ENCODE results near the gene TRDN.
"Not testable (repeated sequence)": the region's sequence is repeated elsewhere in the genome, so short reads cannot be mapped to it uniquely, and the experiment has no call there.

Gene TRDN

GRCh38 chr6:123462152-123462551, 174.6 kb downstream of the TRDN start:
- no peak overlapping the region for H2AFZ ChIP-seq (ENCODE audit: low read depth, low read length)
- no peaks in the 10 kb centered on the region for H4K20me1 ChIP-seq (ENCODE audit: insufficient read depth, low read length)
- no peaks in the 10 kb centered on the region for H3K79me2 ChIP-seq (ENCODE audit: insufficient read depth, low read length)
- ATAC-seq (ENCODE audit: insufficient read depth, low read depth) (no peak), DNase-seq (no peak)
- H3K4me3 ChIP-seq (ENCODE audit: low read depth in 1 of 2, low read length in 2 of 2): no peak overlapping the region
- H3K27ac ChIP-seq (ENCODE audit: low read length): no peak overlapping the region
- TF ChIP-seq CTCF (IDR thresholded peaks at IDR 0.05; ENCODE audit: borderline replicate concordance, extremely low read depth, low read length, poor library complexity, severe bottlenecking) (no peak), EZH2 (IDR thresholded peaks at IDR 0.05; ENCODE audit: borderline replicate concordance, low read depth, low read length, severe bottlenecking) (no peak)
- H3K4me1 ChIP-seq (ENCODE audit: insufficient read depth, low read length): no peaks in the 10 kb centered on the region
- no peaks in the 10 kb centered on the region for H3K27me3 ChIP-seq (ENCODE audit: insufficient read depth, low read length, poor library complexity)
- H3K9me3 ChIP-seq (ENCODE audit: insufficient read depth, low read length, severe bottlenecking): no peaks in the 10 kb centered on the region
- H3K9ac ChIP-seq (ENCODE audit: low read depth, low read length): no peak overlapping the region
- H3K4me2 ChIP-seq (ENCODE audit: insufficient read depth, low read length): no peak overlapping the region
- H3K36me3 ChIP-seq (ENCODE audit: insufficient read depth, low read length): no peaks in the 10 kb centered on the region

GRCh38 chr6:123458218-123458617, 178.5 kb downstream of the TRDN start:
- Histone ChIP-seq H2AFZ (ENCODE audit: low read depth, low read length) (no peak overlapping the region), H3K9me3 (ENCODE audit: insufficient read depth, low read length, severe bottlenecking) (no peaks in the 10 kb centered on the region), H3K79me2 (ENCODE audit: insufficient read depth, low read length) (no peaks in the 10 kb centered on the region), H3K27ac (ENCODE audit: low read length) (no peak overlapping the region), H4K20me1 (ENCODE audit: insufficient read depth, low read length) (no peaks in the 10 kb centered on the region), H3K4me1 (ENCODE audit: insufficient read depth, low read length) (no peaks in the 10 kb centered on the region), H3K4me2 (ENCODE audit: insufficient read depth, low read length) (no peak overlapping the region), H3K36me3 (ENCODE audit: insufficient read depth, low read length) (no peaks in the 10 kb centered on the region), H3K27me3 (ENCODE audit: insufficient read depth, low read length, poor library complexity) (no peaks in the 10 kb centered on the region), H3K4me3 (ENCODE audit: low read depth in 1 of 2, low read length in 2 of 2) (no peak overlapping the region), H3K9ac (ENCODE audit: low read depth, low read length) (no peak overlapping the region)
- TF ChIP-seq CTCF (IDR thresholded peaks at IDR 0.05; ENCODE audit: borderline replicate concordance, extremely low read depth, low read length, poor library complexity, severe bottlenecking): no peak
- no peak for TF ChIP-seq EZH2 (IDR thresholded peaks at IDR 0.05; ENCODE audit: borderline replicate concordance, low read depth, low read length, severe bottlenecking)
- DNase-seq (no peak), ATAC-seq (ENCODE audit: insufficient read depth, low read depth) (no peak)

GRCh38 chr6:123456836-123457235, 179.9 kb downstream of the TRDN start:
- Histone ChIP-seq H3K79me2 (ENCODE audit: insufficient read depth, low read length) (no peaks in the 10 kb centered on the region), H3K36me3 (ENCODE audit: insufficient read depth, low read length) (no peaks in the 10 kb centered on the region), H3K9me3 (ENCODE audit: insufficient read depth, low read length, severe bottlenecking) (no peaks in the 10 kb centered on the region), H3K4me3 (ENCODE audit: low read depth in 1 of 2, low read length in 2 of 2) (no peak overlapping the region), H2AFZ (ENCODE audit: low read depth, low read length) (no peak overlapping the region), H4K20me1 (ENCODE audit: insufficient read depth, low read length) (no peaks in the 10 kb centered on the region), H3K4me1 (ENCODE audit: insufficient read depth, low read length) (no peaks in the 10 kb centered on the region), H3K27ac (ENCODE audit: low read length) (no peak overlapping the region), H3K9ac (ENCODE audit: low read depth, low read length) (no peak overlapping the region), H3K4me2 (ENCODE audit: insufficient read depth, low read length) (no peak overlapping the region), H3K27me3 (ENCODE audit: insufficient read depth, low read length, poor library complexity) (no peaks in the 10 kb centered on the region)
- ATAC-seq (ENCODE audit: insufficient read depth, low read depth) (no peak), DNase-seq (no peak)
- TF ChIP-seq CTCF (IDR thresholded peaks at IDR 0.05; ENCODE audit: borderline replicate concordance, extremely low read depth, low read length, poor library complexity, severe bottlenecking) (no peak), EZH2 (IDR thresholded peaks at IDR 0.05; ENCODE audit: borderline replicate concordance, low read depth, low read length, severe bottlenecking) (no peak)

GRCh38 chr6:123454448-123454847, 182.3 kb downstream of the TRDN start:
- H4K20me1 ChIP-seq (ENCODE audit: insufficient read depth, low read length): no peaks in the 10 kb centered on the region
- H2AFZ ChIP-seq (ENCODE audit: low read depth, low read length): no peak overlapping the region
- no peak overlapping the region for H3K27ac ChIP-seq (ENCODE audit: low read length)
- TF ChIP-seq CTCF (IDR thresholded peaks at IDR 0.05; ENCODE audit: borderline replicate concordance, extremely low read depth, low read length, poor library complexity, severe bottlenecking) (no peak), EZH2 (IDR thresholded peaks at IDR 0.05; ENCODE audit: borderline replicate concordance, low read depth, low read length, severe bottlenecking) (no peak)
- no peaks in the 10 kb centered on the region for H3K27me3 ChIP-seq (ENCODE audit: insufficient read depth, low read length, poor library complexity)
- ATAC-seq (ENCODE audit: insufficient read depth, low read depth): no peak
- no peak overlapping the region for H3K4me3 ChIP-seq (ENCODE audit: low read depth in 1 of 2, low read length in 2 of 2)
- no peaks in the 10 kb centered on the region for H3K79me2 ChIP-seq (ENCODE audit: insufficient read depth, low read length)
- no peaks in the 10 kb centered on the region for H3K9me3 ChIP-seq (ENCODE audit: insufficient read depth, low read length, severe bottlenecking)
- no peak overlapping the region for H3K4me2 ChIP-seq (ENCODE audit: insufficient read depth, low read length)
- H3K36me3 ChIP-seq (ENCODE audit: insufficient read depth, low read length): no peaks in the 10 kb centered on the region
- no peak overlapping the region for H3K9ac ChIP-seq (ENCODE audit: low read depth, low read length)
- no peaks in the 10 kb centered on the region for H3K4me1 ChIP-seq (ENCODE audit: insufficient read depth, low read length)
- no peak for DNase-seq

- not testable (repeated sequence) for H3K4me3 ChIP-seq (ENCODE audit: low read depth in 1 of 2, low read length in 2 of 2); H3K27ac ChIP-seq (ENCODE audit: low read length); ATAC-seq (ENCODE audit: insufficient read depth, low read depth); H3K4me2 ChIP-seq (ENCODE audit: insufficient read depth, low read length); DNase-seq; H2AFZ ChIP-seq (ENCODE audit: low read depth, low read length); H3K9me3 ChIP-seq (ENCODE audit: insufficient read depth, low read length, severe bottlenecking); H3K27me3 ChIP-seq (ENCODE audit: insufficient read depth, low read length, poor library complexity); H3K79me2 ChIP-seq (ENCODE audit: insufficient read depth, low read length); H3K36me3 ChIP-seq (ENCODE audit: insufficient read depth, low read length); H4K20me1 ChIP-seq (ENCODE audit: insufficient read depth, low read length); H3K4me1 ChIP-seq (ENCODE audit: insufficient read depth, low read length); H3K9ac ChIP-seq (ENCODE audit: low read depth, low read length)
Measured at GRCh38 chr6:123453071-123453470, 183.7 kb downstream of the TRDN start.
